Activated CD4-positive, CD25-positive, alpha-beta regulatory T cell treated with anti-CD3 and anti-CD28 coated beads, Interleukin-2, amount 50 U/mL, for 24 hours (primary cell): ENCODE data around the gene SLC22A14.
A peak's percentile ranks its signal among the peaks of the same experiment; 100 is the strongest.

ENCODE experiments used
- ATAC-seq, 2 donors: fragments of 150-1000 bp; cut with Tn5 transposase; one replicate each; pipeline ENCODE4 v1.10.0; 2021; ENCODE audit warnings: mild to moderate bottlenecking in 1 of 2, moderate library complexity in 1 of 2

SLC22A14 gene

GRCh38 chr3:38346587-38347410 is 64.7 kb downstream of the SLC22A14 start, which contains the start of gene XYLB:
Gene XYLB, plus strand, starts transcription at chr3:38346785. Its CDS starts 84 bp downstream, at chr3:38346869.
- peak; percentile 98 for ATAC-seq

GRCh38 chr3:38347421-38348200 is 65.5 kb downstream of the SLC22A14 start:
- ATAC-seq = no peak

GRCh38 chr3:38348903-38349302 is 66.8 kb downstream of the SLC22A14 start:
- ATAC-seq = no peak

- ATAC-seq = no peak
Measured at GRCh38 chr3:38349684-38350359, 67.7 kb downstream of the SLC22A14 start.

GRCh38 chr3:38353151-38353550 is 71.1 kb downstream of the SLC22A14 start:
- no peak for ATAC-seq

- ATAC-seq = no peak
Measured at GRCh38 chr3:38354588-38355330, 72.7 kb downstream of the SLC22A14 start.

- ATAC-seq = no peak
Measured at GRCh38 chr3:38359038-38359437, 76.9 kb downstream of the SLC22A14 start.

GRCh38 chr3:38360345-38360744 is 78.3 kb downstream of the SLC22A14 start:
- no peak for ATAC-seq

- ATAC-seq = no peak
Measured at GRCh38 chr3:38361496-38361895, 79.4 kb downstream of the SLC22A14 start.

- no peak for ATAC-seq
Measured at GRCh38 chr3:38362825-38363224, 80.7 kb downstream of the SLC22A14 start.

- no peak for ATAC-seq
Measured at GRCh38 chr3:38364721-38365400, 82.8 kb downstream of the SLC22A14 start.

- no peak for ATAC-seq
Measured at GRCh38 chr3:38365469-38366062, 83.5 kb downstream of the SLC22A14 start.

- ATAC-seq = no peak
Measured at GRCh38 chr3:38366082-38366481, 84.0 kb downstream of the SLC22A14 start.

- ATAC-seq = no peak
Measured at GRCh38 chr3:38367779-38368178, 85.7 kb downstream of the SLC22A14 start.
